H1 (cell line): ENCODE results near the gene SRSF1. TPM values are rescaled to one million over a fixed set of nuclear protein-coding genes. Genes with fewer than 3 reads are reported as not detected.
A peak's percentile ranks its signal among the peaks of the same experiment; 100 is the strongest.

Experiments used
- CTCF ChIA-PET: fragments of 300-600 bp; sonication (Branson Sonifier 250); formaldehyde crosslinking; loops from one replicate; lab custom pipeline; 2021; ENCODE audit not compliant: partially characterized antibody; lab: Charles Lee
- POLR2A ChIA-PET: fragments of 300-600 bp; sonication (Branson Sonifier 250); formaldehyde crosslinking; loops from one replicate; lab custom pipeline; 2021; ENCODE audit warnings: inconsistent platforms; ENCODE audit not compliant: partially characterized antibody; lab: Charles Lee
- DNase-seq, 2 experiments: peaks; one replicate each; pipeline versions ENCODE4 v3.0.0 to v3.0.0-alpha.2; 2010 to 2022; ENCODE audit warnings: low spot score in 2 of 2, low read depth in 1 of 2, mixed read lengths in 1 of 2
- FAIRE-seq: peaks from 2 replicates; lab custom pipeline; 2011; peaks lifted over from hg19 to GRCh38; lab: Jason Lieb, UNC
- H2AFZ ChIP-seq: 2 replicates; pipeline ENCODE4 v1.8.1; 2012; ENCODE audit warnings: low read length, inconsistent platforms
- H2AK5ac ChIP-seq: 2 replicates; pipeline ENCODE4 v1.6.1; 2013; ENCODE audit warnings: low read depth, low read length
- H2BK120ac ChIP-seq: replicated peaks from 2 replicates; pipeline ENCODE3; 2013; ENCODE audit warnings: low read depth, low read length, inconsistent platforms
- H2BK12ac ChIP-seq: 2 replicates; pipeline ENCODE4 v1.6.1; 2013; ENCODE audit warnings: low read depth, low read length
- H2BK15ac ChIP-seq: 2 replicates; pipeline ENCODE4 v1.6.1; 2013; ENCODE audit warnings: low read length
- H2BK20ac ChIP-seq: 2 replicates; pipeline ENCODE4 v1.6.1; 2013; ENCODE audit warnings: low read length
- H2BK5ac ChIP-seq: 2 replicates; pipeline ENCODE4 v1.6.1; 2013; ENCODE audit warnings: low read depth, low read length
- H3K14ac ChIP-seq: 2 replicates; pipeline ENCODE4 v1.6.1; 2013; ENCODE audit warnings: inconsistent platforms; ENCODE audit not compliant: insufficient read length
- H3K18ac ChIP-seq: 2 replicates; pipeline ENCODE4 v1.6.1; 2013; ENCODE audit warnings: low read length; ENCODE audit errors: extremely low read depth
- H3K23ac ChIP-seq: 2 replicates; pipeline ENCODE4 v1.6.1; 2013; ENCODE audit warnings: inconsistent platforms; ENCODE audit not compliant: insufficient read length
- H3K23me2 ChIP-seq: 2 replicates; pipeline ENCODE4 v1.6.1; 2013; ENCODE audit warnings: low read depth, low read length
- H3K27ac ChIP-seq: 2 replicates; pipeline ENCODE4 v1.6.1; 2011; ENCODE audit warnings: low read depth, low read length, inconsistent platforms
- H3K27me3 ChIP-seq, 4 experiments: replicated peaks in 1 of 4; 1 replicate in 1 of 4; 2 replicates in 3 of 4; pipeline versions ENCODE4 v1.6.1 to v1.8.1; 2011 to 2013; ENCODE audit warnings: low read length in 3 of 4, mild to moderate bottlenecking in 3 of 4, inconsistent platforms in 2 of 4, mixed read lengths in 2 of 4, moderate library complexity in 1 of 4; ENCODE audit not compliant: control insufficient read depth in 3 of 4, insufficient read depth in 3 of 4; ENCODE audit errors: extremely low read depth in 1 of 4
- H3K36me3 ChIP-seq, 4 experiments: 2 replicates each; pipeline versions ENCODE4 v1.6.1 to v1.8.1; 2011 to 2013; ENCODE audit warnings: mild to moderate bottlenecking in 4 of 4, low read length in 3 of 4, moderate library complexity in 2 of 4, control low read depth in 1 of 4, inconsistent platforms in 1 of 4; ENCODE audit not compliant: insufficient read depth in 4 of 4, control insufficient read depth in 2 of 4
- H3K4ac ChIP-seq: replicated peaks from 2 replicates; pipeline ENCODE3; 2013; ENCODE audit warnings: low read length, low read depth, mixed read lengths, inconsistent platforms; ENCODE audit not compliant: insufficient read length
- H3K4me1 ChIP-seq, 4 experiments: replicated peaks in 1 of 4; 1 replicate in 1 of 4; 2 replicates in 3 of 4; pipeline versions ENCODE4 v1.6.1 to v1.8.1; 2011 to 2013; ENCODE audit warnings: low read length in 3 of 4, inconsistent platforms in 2 of 4, mixed read lengths in 1 of 4; ENCODE audit not compliant: insufficient read depth in 4 of 4, control insufficient read depth in 3 of 4
- H3K4me2 ChIP-seq, 2 experiments: 2 replicates each; pipeline versions ENCODE4 v1.6.1 to v1.8.1; 2011 to 2013; ENCODE audit warnings: low read depth in 2 of 2, low read length in 2 of 2, control low read depth in 1 of 2, inconsistent platforms in 1 of 2, mild to moderate bottlenecking in 1 of 2; ENCODE audit not compliant: insufficient read depth in 1 of 2
- H3K4me3 ChIP-seq, 4 experiments: fragments of 200-600, 300-600 bp in 1 of 4; sonication (generic), shearing (Covaris generic), sonication (Bioruptor Twin) in 1 of 4; 2 replicates each; pipeline versions ENCODE4 v1.5.1 to v1.8.1; 2011 to 2016; ENCODE audit warnings: low read length in 4 of 4, low read depth in 3 of 4, control low read depth in 2 of 4, inconsistent platforms in 2 of 4, mild to moderate bottlenecking in 2 of 4, mixed read lengths in 1 of 4, moderate library complexity in 1 of 4; ENCODE audit not compliant: insufficient read depth in 2 of 4; ENCODE audit errors: extremely low read depth in 1 of 4
- H3K56ac ChIP-seq: replicated peaks from 2 replicates; pipeline ENCODE3; 2013; ENCODE audit warnings: low read depth, mild to moderate bottlenecking, mixed read lengths, low read length, inconsistent platforms; ENCODE audit not compliant: insufficient read length
- H3K79me1 ChIP-seq: 2 replicates; pipeline ENCODE4 v1.6.1; 2013; ENCODE audit warnings: low read depth, low read length, control low read depth
- H3K79me2 ChIP-seq, 2 experiments: 2 replicates each; pipeline versions ENCODE4 v1.6.1 to v1.8.1; 2012 to 2013; ENCODE audit warnings: low read length in 2 of 2, mild to moderate bottlenecking in 2 of 2, inconsistent platforms in 1 of 2; ENCODE audit not compliant: insufficient read depth in 2 of 2, control insufficient read depth in 1 of 2
- H3K9ac ChIP-seq, 4 experiments: replicated peaks in 1 of 4; 1 replicate in 1 of 4; 2 replicates in 3 of 4; pipeline versions ENCODE4 v1.6.1 to v1.8.1; 2011 to 2013; ENCODE audit warnings: low read depth in 3 of 4, low read length in 3 of 4, control low read depth in 2 of 4, mild to moderate bottlenecking in 2 of 4, moderate library complexity in 2 of 4, inconsistent platforms in 1 of 4; ENCODE audit errors: extremely low read depth in 1 of 4
- H3K9me3 ChIP-seq, 2 experiments: 2 replicates each; pipeline versions ENCODE4 v1.6.1 to v1.8.1; 2012 to 2013; ENCODE audit warnings: mild to moderate bottlenecking in 2 of 2, moderate library complexity in 2 of 2, control low read depth in 1 of 2, inconsistent platforms in 1 of 2, low read depth in 1 of 2, low read length in 1 of 2, mixed read lengths in 1 of 2; ENCODE audit not compliant: insufficient read depth in 2 of 2
- H4K20me1 ChIP-seq, 2 experiments: replicated peaks in 1 of 2; 2 replicates each; pipeline versions ENCODE3 to v1.8.1; 2011 to 2013; ENCODE audit warnings: inconsistent platforms in 2 of 2, low read length in 2 of 2, mild to moderate bottlenecking in 1 of 2; ENCODE audit not compliant: insufficient read depth in 2 of 2, control insufficient read depth in 1 of 2
- H4K5ac ChIP-seq: 2 replicates; pipeline ENCODE4 v1.6.1; 2013; ENCODE audit warnings: low read length, low read depth, mixed read lengths, inconsistent platforms; ENCODE audit not compliant: insufficient read length
- H4K8ac ChIP-seq: 2 replicates; pipeline ENCODE4 v1.8.0; 2013; ENCODE audit warnings: mild to moderate bottlenecking, moderate library complexity, low read length, inconsistent platforms; ENCODE audit not compliant: insufficient read depth; ENCODE audit errors: extremely low read depth
- H4K91ac ChIP-seq: replicated peaks from 2 replicates; pipeline ENCODE3; 2013; ENCODE audit warnings: low read length, mixed read lengths, inconsistent platforms; ENCODE audit not compliant: insufficient read length
- CBX8 ChIP-seq: fragments of 300-800, 300-1000 bp; sonication (generic); IDR thresholded peaks from 2 replicates; pipeline ENCODE4 v1.7.1; 2016; ENCODE audit warnings: low read depth, low read length, borderline replicate concordance
- CHD1 ChIP-seq: IDR thresholded peaks from 2 replicates; pipeline ENCODE4 v1.6.1; 2012; ENCODE audit warnings: low read depth, low read length, improper control_type of control experiment
- FOSL1 ChIP-seq: IDR thresholded peaks from 2 replicates; pipeline ENCODE4 v1.6.1; 2011; ENCODE audit warnings: mild to moderate bottlenecking, low read depth, low read length, moderate library complexity; ENCODE audit not compliant: insufficient read depth
- KDM1A ChIP-seq: fragments of 200-600, 300-600 bp; sonication (generic); IDR thresholded peaks from 2 replicates; pipeline ENCODE4 v1.7.1; 2016; ENCODE audit warnings: mild to moderate bottlenecking, low read length, borderline replicate concordance
- NANOG ChIP-seq: IDR thresholded peaks from 2 replicates; pipeline ENCODE4 v1.6.1; 2011; ENCODE audit warnings: low read length, low read depth, mild to moderate bottlenecking, inconsistent platforms; ENCODE audit not compliant: insufficient read depth, poor library complexity, severe bottlenecking
- RAD21 ChIP-seq, 2 experiments: IDR thresholded peaks in 1 of 2; conservative IDR thresholded peaks in 1 of 2; 2 replicates each; pipeline ENCODE4 v1.6.1; 2011; ENCODE audit warnings: low read depth in 2 of 2, low read length in 2 of 2, improper control_type of control experiment in 1 of 2, inconsistent platforms in 1 of 2, mild to moderate bottlenecking in 1 of 2, moderate library complexity in 1 of 2
- polyA plus RNA-seq, 7 experiments: library from polyadenylated mRNA; depleted of rRNA in 3 of 7; stranded (reverse) in 5 of 7; unstranded in 2 of 7; fragments of >200 nt in 5 of 7; fragments of 200-250 nt in 2 of 7; gene quantifications; 1 replicate in 5 of 7; 2 replicates in 1 of 7; 4 replicates in 1 of 7; pipeline versions ENCODE4 v1.2.1 to v1.2.3, GENCODE V29; 2011 to 2013; ENCODE audit warnings: missing spikeins in 2 of 7, mixed read lengths in 2 of 7
- total RNA-seq: library from RNA; stranded (reverse); fragmentation: NEBNext Ultra II Directional; extraction: Animal tissue kit (Norgen Biotek cat#: 25700); gene quantifications from 2 replicates; pipeline ENCODE4 v1.2.1, GENCODE V29; 2021

SRSF1 gene
- total and polyA plus RNA-seq, 2 of the 8 experiments (the other 6 are each of a cell fraction or from before 2014, with no cell fraction given): 149 to 429 TPM

DNA sequence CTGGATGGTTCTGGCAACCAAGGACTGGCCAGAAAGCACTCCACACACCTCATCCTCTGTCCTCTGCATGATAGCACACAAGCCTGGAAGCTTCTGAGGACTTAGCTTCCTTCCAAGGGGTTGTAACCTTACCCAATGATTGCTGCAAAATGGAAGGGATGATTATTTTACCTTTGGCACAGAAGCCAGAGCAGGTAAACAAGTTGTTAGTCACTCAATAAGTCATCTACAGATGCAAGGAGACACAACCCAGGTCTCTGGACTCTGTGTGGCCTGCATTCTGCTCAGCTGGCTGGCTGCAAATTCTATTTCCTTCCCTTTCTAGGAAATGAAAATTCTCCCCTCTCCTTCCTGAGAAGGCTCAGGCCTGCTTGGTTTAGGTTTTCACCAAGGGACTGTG is 49.4 kb upstream of the SRSF1 start:
- DNase-seq (no peak), FAIRE-seq (no peak)
- H3K79me2 ChIP-seq: no peaks in the 10 kb centered on the region
- H4K20me1 ChIP-seq: no peaks in the 10 kb centered on the region
- no peaks in the 10 kb centered on the region for H3K79me1 ChIP-seq
- H3K4me3 ChIP-seq: no peak overlapping the region
- H4K8ac ChIP-seq: no peak overlapping the region
- ChIA-PET POLR2A (interaction anchor here (1.3 kb wide), 1 partner anchor 56 kb away, joined by 3 read pairs; no protein-coding TSS in a partner anchor), CTCF (interaction anchor here (0.9 kb wide), 1 partner anchor 196 kb away, joined by 4 read pairs; no protein-coding TSS in a partner anchor)
- 0 out of 2 replicates have a peak overlapping the region, but pooled peaks have one; percentile 1 for H2AFZ ChIP-seq
- no peak overlapping the region for H2AK5ac ChIP-seq
- no peak overlapping the region for H3K9ac ChIP-seq
- H3K4me1 ChIP-seq: peaks cover 0 to 2% (median 0%) of the 10 kb centered on the region in 4 experiments; a peak in 1 of 7 replicates
- no peak overlapping the region for H3K56ac ChIP-seq
- TF ChIP-seq KDM1A (no peak), CHD1 (no peak), CBX8 (no peak), NANOG (no peak), RAD21 (IDR thresholded peaks at IDR 0.05 in 1 of 2, conservative IDR thresholded peaks at IDR 0.05 in 1 of 2; ENCODE audit: low read depth in 2 of 2, low read length in 2 of 2) (no peak), FOSL1 (no peak)
- no peak overlapping the region for H2BK15ac ChIP-seq
- H2BK5ac ChIP-seq: no peak overlapping the region
- no peak overlapping the region for H3K27ac ChIP-seq
- no peak overlapping the region for H4K5ac ChIP-seq
- no peak overlapping the region for H3K18ac ChIP-seq
- no peak overlapping the region for H2BK20ac ChIP-seq
- no peak overlapping the region for H4K91ac ChIP-seq
- H2BK12ac ChIP-seq: no peak overlapping the region
- no peaks in the 10 kb centered on the region for H3K36me3 ChIP-seq
- no peak overlapping the region for H3K4ac ChIP-seq
- no peaks in the 10 kb centered on the region for H3K27me3 ChIP-seq
- H3K9me3 ChIP-seq: no peaks in the 10 kb centered on the region
- H2BK120ac ChIP-seq: no peak overlapping the region
- no peak overlapping the region for H3K4me2 ChIP-seq
- H3K23ac ChIP-seq: no peak overlapping the region
- H3K14ac ChIP-seq: no peak overlapping the region
- H3K23me2 ChIP-seq: no peaks in the 10 kb centered on the region
